Upper lobe of left lung (tissue), 6 donors: ENCODE measurements around the gene ALOX12. TPM values are rescaled to one million over a fixed set of nuclear protein-coding genes. Genes with fewer than 3 reads are reported as not detected.

ENCODE experiments used
- ATAC-seq, 2 donors: fragments of 200-7000 bp; cut with Tn5 transposase; one replicate each; pipeline ENCODE4 v1.9.1; 2022; ENCODE audit warnings: mild to moderate bottlenecking in 2 of 2, moderate library complexity in 2 of 2; ENCODE audit not compliant: low FRiP score in 2 of 2
- DNase-seq, 2 donors: peaks; one replicate each; pipeline ENCODE4 v3.0.0-alpha.2; 2019 to 2020
- H3K27ac ChIP-seq, 4 donors: fragments of 200-600 bp; sonication (generic); one replicate each; pipeline ENCODE4 v1.5.1; 2016 to 2019
- H3K27me3 ChIP-seq, 4 donors: fragments of 200-600 bp; sonication (generic); one replicate each; pipeline ENCODE4 v1.5.1; 2017 to 2019
- H3K36me3 ChIP-seq, 4 donors: fragments of 200-600 bp; sonication (generic); one replicate each; pipeline ENCODE4 v1.5.1; 2016 to 2019
- H3K4me1 ChIP-seq, 4 donors: fragments of 200-600 bp; sonication (generic); one replicate each; pipeline ENCODE4 v1.5.1; 2018 to 2019
- H3K4me3 ChIP-seq, 4 donors: fragments of 200-600 bp; sonication (generic); one replicate each; pipeline ENCODE4 v1.5.1; 2017 to 2019; ENCODE audit warnings: mild to moderate bottlenecking in 2 of 4, moderate library complexity in 1 of 4
- H3K9me3 ChIP-seq, 4 donors: fragments of 200-600 bp; sonication (generic); one replicate each; pipeline ENCODE4 v1.5.1; 2018 to 2019
- EP300 ChIP-seq, 4 donors: sonication (generic); formaldehyde crosslinking; IDR thresholded peaks; one replicate each; pipeline ENCODE4 v1.5.1; 2017; ENCODE audit warnings: antibody characterized with exemption in 4 of 4, control low read depth in 2 of 4
- POLR2A ChIP-seq, 4 donors: fragments of 450-650 bp; IDR thresholded peaks; one replicate each; pipeline ENCODE4 v1.5.1; 2016 to 2017; ENCODE audit warnings: antibody characterized with exemption in 4 of 4, mild to moderate bottlenecking in 2 of 4
- POLR2AphosphoS5 ChIP-seq, 2 donors: sonication (generic); formaldehyde crosslinking; IDR thresholded peaks; one replicate each; pipeline ENCODE4 v1.5.1; 2017; ENCODE audit warnings: antibody characterized with exemption in 2 of 2
- WGBS, 2 donors: methylation state at CpG; one replicate each; pipeline ENCODE4 v1.1.5; 2017 to 2018; 5-methylcytosine and 5-hydroxymethylcytosine counted together
- total RNA-seq, 6 donors: library from RNA; depleted of rRNA in 4 of 6; stranded (reverse); fragments of >200 nt in 4 of 6; gene quantifications; one replicate each; pipeline versions ENCODE4 v1.1.0 to v1.2.1, GENCODE V29; 2016 to 2021
- TF ChIP-seq, protein P1 (sequence below), 6 experiments: fragments of 450-650 bp in 4 of 6; fragments of 200-600 bp in 2 of 6; sonication (generic) in 2 of 6; IDR thresholded peaks; one replicate each; pipeline ENCODE4 v1.5.1; 2016 to 2019; ENCODE audit warnings: antibody characterized with exemption in 6 of 6
- donor health status: DM: no; HTN: no; CAD: no; lungs with moderate emphysema.
- donor health status: DM: no; HTN: yes; CAD: no; lungs with severe emphysema.

ALOX12 gene
- total RNA-seq, 6 donors from 2014 or later = 0.26 to 3.1 (median 0.46) TPM

GRCh38 chr17:7023576-7024401 lies 27.9 kb downstream of the ALOX12 start:
- Histone ChIP-seq H3K4me1 (peaks cover 42 to 82% (median 55%) of the 10 kb centered on the region in 4 donors), H3K27ac (peak overlapping the region; percentile 88 to 99 (median 95)), H3K9me3 (no peaks in the 10 kb centered on the region), H3K36me3 (peaks cover 0 to 26% (median 0%) of the 10 kb centered on the region in 4 donors), H3K4me3 (peak overlapping the region; percentile 42 to 54 (median 50)), H3K27me3 (peaks cover 0 to 5% (median 0%) of the 10 kb centered on the region in 4 donors)
- peak; percentile 82 to 85 for ATAC-seq
- TF ChIP-seq POLR2AphosphoS5 (IDR thresholded peaks at IDR 0.05) = peak; percentile 70 to 95
- TF ChIP-seq, protein P1, sequence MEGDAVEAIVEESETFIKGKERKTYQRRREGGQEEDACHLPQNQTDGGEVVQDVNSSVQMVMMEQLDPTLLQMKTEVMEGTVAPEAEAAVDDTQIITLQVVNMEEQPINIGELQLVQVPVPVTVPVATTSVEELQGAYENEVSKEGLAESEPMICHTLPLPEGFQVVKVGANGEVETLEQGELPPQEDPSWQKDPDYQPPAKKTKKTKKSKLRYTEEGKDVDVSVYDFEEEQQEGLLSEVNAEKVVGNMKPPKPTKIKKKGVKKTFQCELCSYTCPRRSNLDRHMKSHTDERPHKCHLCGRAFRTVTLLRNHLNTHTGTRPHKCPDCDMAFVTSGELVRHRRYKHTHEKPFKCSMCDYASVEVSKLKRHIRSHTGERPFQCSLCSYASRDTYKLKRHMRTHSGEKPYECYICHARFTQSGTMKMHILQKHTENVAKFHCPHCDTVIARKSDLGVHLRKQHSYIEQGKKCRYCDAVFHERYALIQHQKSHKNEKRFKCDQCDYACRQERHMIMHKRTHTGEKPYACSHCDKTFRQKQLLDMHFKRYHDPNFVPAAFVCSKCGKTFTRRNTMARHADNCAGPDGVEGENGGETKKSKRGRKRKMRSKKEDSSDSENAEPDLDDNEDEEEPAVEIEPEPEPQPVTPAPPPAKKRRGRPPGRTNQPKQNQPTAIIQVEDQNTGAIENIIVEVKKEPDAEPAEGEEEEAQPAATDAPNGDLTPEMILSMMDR (IDR thresholded peaks at IDR 0.05) = no peak
- peak in 1 of 4 donors; percentile 73 for TF ChIP-seq EP300 (IDR thresholded peaks at IDR 0.05)
- peak in 3 of 4 donors; percentile 51 to 77 (median 60) for TF ChIP-seq POLR2A (IDR thresholded peaks at IDR 0.05)
- 34 to 37% methylated on average over 23 to 51 of the region's 51 CpGs for WGBS, 2 donors
- peak; percentile 96 to 99 for DNase-seq

DNA sequence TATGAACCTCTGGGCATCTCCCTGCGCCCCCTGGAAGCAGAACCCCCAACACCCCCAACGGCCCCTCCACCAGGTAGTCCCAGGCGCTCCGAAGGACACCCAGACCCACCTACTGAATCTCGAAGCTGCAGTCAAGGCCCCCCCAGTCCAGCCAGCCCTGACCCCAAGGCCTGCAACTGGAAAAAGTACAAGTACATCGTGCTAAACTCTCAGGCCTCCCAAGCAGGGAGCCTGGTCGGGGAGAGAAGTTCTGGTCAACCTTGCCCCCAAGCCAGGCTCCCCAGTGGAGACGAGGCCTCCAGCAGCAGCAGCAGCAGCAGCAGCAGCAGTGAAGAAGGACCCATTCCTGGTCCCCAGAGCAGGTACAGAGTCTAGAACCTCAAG lies 28.5 kb downstream of the ALOX12 start:
- Histone ChIP-seq H3K4me3 (peak overlapping the region in 3 of 4 donors; percentile 42 to 54 (median 51)), H3K36me3 (peaks cover 0 to 26% (median 0%) of the 10 kb centered on the region in 4 donors), H3K27me3 (peaks cover 0 to 5% (median 0%) of the 10 kb centered on the region in 4 donors), H3K27ac (peak overlapping the region in 2 of 4 donors; percentile 41 to 48), H3K9me3 (no peaks in the 10 kb centered on the region), H3K4me1 (peaks cover 43 to 76% (median 54%) of the 10 kb centered on the region in 4 donors)
- DNase-seq (no peak), ATAC-seq (no peak)
- TF ChIP-seq POLR2A (IDR thresholded peaks at IDR 0.05) (no peak), EP300 (IDR thresholded peaks at IDR 0.05) (no peak), POLR2AphosphoS5 (IDR thresholded peaks at IDR 0.05) (no peak)
- TF ChIP-seq, protein P1 (IDR thresholded peaks at IDR 0.05) = no peak
- 52 to 68% methylated on average over 6 to 8 of the region's 8 CpGs for WGBS, 2 donors

DNA sequence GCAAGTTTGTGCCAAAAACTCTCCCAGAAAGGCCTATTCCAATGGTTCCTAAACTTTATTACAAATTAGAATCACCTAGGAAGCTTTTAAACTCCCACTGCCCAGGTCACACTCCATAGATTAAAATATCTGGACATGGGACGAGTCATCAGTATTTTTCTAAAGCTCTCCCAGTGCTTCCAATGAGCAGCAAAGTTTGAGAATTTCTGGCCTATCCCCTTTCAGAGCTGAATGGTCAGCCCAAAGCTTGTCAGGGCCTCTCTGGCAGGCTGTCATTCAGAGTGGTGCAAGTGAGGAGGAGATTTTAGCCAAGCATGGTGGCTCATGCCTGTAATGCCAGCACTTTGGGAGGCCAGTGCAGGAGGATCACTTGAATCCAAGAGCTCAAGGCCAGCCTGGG lies 29.4 kb downstream of the ALOX12 start:
- peaks cover 47 to 75% (median 52%) of the 10 kb centered on the region in 4 donors for H3K4me1 ChIP-seq
- peak overlapping the region in 1 of 4 donors; percentile 54 for H3K4me3 ChIP-seq
- H3K9me3 ChIP-seq = no peaks in the 10 kb centered on the region
- no peak for TF ChIP-seq POLR2AphosphoS5 (IDR thresholded peaks at IDR 0.05)
- no peak for TF ChIP-seq POLR2A (IDR thresholded peaks at IDR 0.05)
- TF ChIP-seq, protein P1 (IDR thresholded peaks at IDR 0.05) = no peak
- TF ChIP-seq EP300 (IDR thresholded peaks at IDR 0.05) = no peak
- H3K36me3 ChIP-seq = peaks cover 0 to 26% (median 0%) of the 10 kb centered on the region in 4 donors
- DNase-seq = no peak
- peak overlapping the region in 2 of 4 donors; percentile 41 to 48 for H3K27ac ChIP-seq
- no peak for ATAC-seq
- WGBS, 2 donors = 94 to 95% methylated on average over 1 of the region's 1 CpG
- H3K27me3 ChIP-seq = peaks cover 0 to 5% (median 0%) of the 10 kb centered on the region in 4 donors

- H3K27me3 ChIP-seq = peaks cover 0 to 5% (median 0%) of the 10 kb centered on the region in 4 donors
- peaks cover 0 to 26% (median 0%) of the 10 kb centered on the region in 4 donors for H3K36me3 ChIP-seq
- peaks cover 35 to 65% (median 40%) of the 10 kb centered on the region in 4 donors for H3K4me1 ChIP-seq
- 89 to 90% methylated on average over 19 to 29 of the region's 29 CpGs for WGBS, 2 donors
- H3K9me3 ChIP-seq = no peaks in the 10 kb centered on the region
- ATAC-seq (no peak), DNase-seq (no peak)
- peak overlapping the region in 3 of 4 donors; percentile 26 to 83 (median 55) for H3K27ac ChIP-seq
- TF ChIP-seq POLR2AphosphoS5 (IDR thresholded peaks at IDR 0.05) (no peak), POLR2A (IDR thresholded peaks at IDR 0.05) (no peak), EP300 (IDR thresholded peaks at IDR 0.05) (no peak)
- no peak overlapping the region for H3K4me3 ChIP-seq
Measured at GRCh38 chr17:7026471-7027115, 30.7 kb downstream of the ALOX12 start.

GRCh38 chr17:7027335-7027734 lies 31.5 kb downstream of the ALOX12 start:
- ATAC-seq = no peak
- Histone ChIP-seq H3K27ac (peak overlapping the region in 3 of 4 donors; percentile 21 to 83 (median 55)), H3K36me3 (peaks cover 0 to 26% (median 0%) of the 10 kb centered on the region in 4 donors), H3K4me1 (peaks cover 28 to 57% (median 33%) of the 10 kb centered on the region in 4 donors), H3K27me3 (peaks cover 0 to 1% (median 0%) of the 10 kb centered on the region in 4 donors), H3K9me3 (no peaks in the 10 kb centered on the region), H3K4me3 (no peak overlapping the region)
- 83 to 90% methylated on average over 6 to 12 of the region's 13 CpGs for WGBS, 2 donors
- DNase-seq = peak in 1 of 2 donors; percentile 56
- no peak for TF ChIP-seq POLR2A (IDR thresholded peaks at IDR 0.05)
- TF ChIP-seq EP300 (IDR thresholded peaks at IDR 0.05) = no peak
- TF ChIP-seq POLR2AphosphoS5 (IDR thresholded peaks at IDR 0.05) = no peak
- TF ChIP-seq, protein P1 (IDR thresholded peaks at IDR 0.05) = no peak
